CD1c-positive myeloid dendritic cell (primary cell): ENCODE measurements around the gene STRIP2.
"Not testable (repeated sequence)": the region's sequence is repeated elsewhere in the genome, so short reads cannot be mapped to it uniquely, and the experiment has no call there.

Source experiments
- DNase-seq: peaks from one replicate; pipeline ENCODE4 v3.0.0-alpha.2; 2016; ENCODE audit errors: extremely low spot score

STRIP2 gene

GRCh38 chr7:129422727-129423126 is 11.5 kb upstream of the STRIP2 start:
- DNase-seq: no peak

GRCh38 chr7:129423700-129424410 is 10.4 kb upstream of the STRIP2 start:
- no peak for DNase-seq

GRCh38 chr7:129426482-129426881 is 7.8 kb upstream of the STRIP2 start:
- no peak for DNase-seq

- no peak for DNase-seq
Measured at GRCh38 chr7:129427526-129428045, 6.6 kb upstream of the STRIP2 start.

GRCh38 chr7:129431911-129432643 is 2.2 kb upstream of the STRIP2 start:
- no peak for DNase-seq

DNA sequence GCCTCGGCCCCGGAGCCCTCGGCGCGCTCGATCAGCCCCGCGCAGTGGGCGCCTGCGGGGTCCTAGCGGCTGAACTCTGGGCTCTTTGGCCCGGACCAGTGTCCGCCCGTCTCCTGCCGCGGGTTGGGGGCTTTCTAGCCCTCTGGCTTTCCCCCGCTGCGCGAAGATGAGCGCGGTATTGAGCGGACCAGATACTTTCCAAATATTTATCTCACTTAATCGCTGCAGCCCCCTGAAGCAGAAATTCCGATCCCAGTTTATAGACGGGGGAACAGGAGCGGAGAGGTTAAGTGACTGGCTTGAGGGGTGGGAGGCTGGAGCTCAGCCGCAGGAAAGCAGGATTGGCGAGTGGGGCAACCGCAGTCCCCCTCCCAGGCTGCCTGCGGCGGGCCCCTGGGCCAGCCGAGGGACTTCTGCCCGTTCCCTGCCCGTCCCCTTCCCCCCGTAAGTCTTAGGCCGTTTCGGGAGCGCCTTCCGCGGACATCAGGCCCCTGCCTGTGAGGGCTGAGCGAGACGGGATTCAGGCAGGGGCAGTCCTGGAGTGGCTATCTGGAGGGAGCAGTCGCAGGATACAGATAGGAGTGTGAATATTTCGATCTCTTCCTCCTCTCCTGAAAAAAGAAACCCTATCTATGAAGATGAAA is 565 bp downstream of the STRIP2 start:
- DNase-seq: peak; percentile 3

DNA sequence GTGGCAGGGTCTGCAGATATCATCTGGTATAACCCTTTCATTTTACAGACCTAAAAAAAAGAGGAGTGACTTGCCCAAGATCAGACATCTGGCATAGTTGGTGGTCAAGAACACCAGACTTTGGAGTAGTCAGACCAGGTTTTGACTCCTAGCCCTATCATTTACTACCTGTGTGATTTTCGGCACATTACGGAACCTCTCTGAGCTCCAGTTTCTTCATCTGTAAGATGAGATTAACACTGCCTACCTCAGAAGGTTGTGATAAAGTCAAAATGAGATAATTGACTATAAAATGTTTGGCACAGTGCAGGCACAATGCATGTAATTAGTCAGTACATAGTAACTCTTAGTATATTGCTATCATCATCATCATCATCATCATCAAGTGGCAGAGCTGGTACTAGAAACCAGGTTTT is 1.2 kb downstream of the STRIP2 start:
- no peak for DNase-seq

DNA sequence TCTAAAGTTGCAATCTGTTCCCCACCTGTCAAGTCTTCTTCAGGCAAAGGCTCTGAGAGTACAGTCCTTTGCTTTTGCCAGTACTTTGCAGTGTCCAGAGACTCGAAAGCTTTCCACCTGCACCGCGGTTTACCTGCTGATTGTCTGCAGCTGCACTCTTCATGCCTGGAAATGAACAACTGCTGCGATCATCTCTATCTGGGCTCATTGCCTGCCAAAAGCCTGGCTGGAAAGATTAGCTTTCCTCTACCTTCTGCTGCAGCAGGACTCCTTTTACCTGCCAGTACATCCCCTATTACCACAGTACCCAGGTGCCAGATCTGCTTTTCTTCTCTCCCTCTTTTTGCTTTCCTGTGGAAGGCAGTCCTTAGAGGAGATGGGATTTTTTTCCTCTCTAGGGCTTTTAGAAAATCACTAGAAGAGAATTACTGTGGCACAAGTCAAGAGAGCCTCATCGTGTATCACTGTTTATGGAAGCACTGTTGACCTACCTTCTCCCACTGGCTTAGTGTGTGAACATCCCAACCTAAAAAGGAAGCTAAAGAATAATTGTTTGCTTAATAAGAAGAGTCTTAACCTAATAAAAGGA is 2.2 kb downstream of the STRIP2 start:
- DNase-seq: no peak

- DNase-seq: no peak
Measured at GRCh38 chr7:129437190-129437589, 3.0 kb downstream of the STRIP2 start.

DNA sequence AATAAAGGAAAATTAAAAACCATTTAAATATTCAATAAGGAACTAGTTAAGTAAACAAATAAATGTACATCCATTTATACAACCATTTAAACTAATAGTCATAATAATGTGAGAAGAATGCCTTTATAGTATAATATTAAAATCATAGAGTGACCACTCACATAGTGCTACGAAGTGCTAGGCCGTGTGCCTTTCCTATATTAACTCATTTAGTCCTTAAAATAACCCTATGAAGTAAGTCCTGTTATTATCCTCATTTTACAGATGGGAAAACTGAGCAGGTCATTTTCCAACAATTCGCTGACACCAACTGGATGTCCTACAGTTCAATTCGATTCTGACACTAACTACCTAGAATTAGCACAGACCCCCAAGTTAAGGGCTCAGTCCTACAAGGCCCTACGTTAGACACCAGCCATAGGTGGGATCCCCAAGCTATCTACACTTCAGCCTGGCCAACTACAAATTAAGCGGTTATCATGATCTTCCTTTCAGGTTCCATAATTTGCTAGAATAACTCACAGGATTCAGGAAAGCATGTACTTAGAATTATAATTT is 4.1 kb downstream of the STRIP2 start:
- no peak for DNase-seq

- DNase-seq: peak; percentile 59
Measured at GRCh38 chr7:129438839-129439651, 4.8 kb downstream of the STRIP2 start.

DNA sequence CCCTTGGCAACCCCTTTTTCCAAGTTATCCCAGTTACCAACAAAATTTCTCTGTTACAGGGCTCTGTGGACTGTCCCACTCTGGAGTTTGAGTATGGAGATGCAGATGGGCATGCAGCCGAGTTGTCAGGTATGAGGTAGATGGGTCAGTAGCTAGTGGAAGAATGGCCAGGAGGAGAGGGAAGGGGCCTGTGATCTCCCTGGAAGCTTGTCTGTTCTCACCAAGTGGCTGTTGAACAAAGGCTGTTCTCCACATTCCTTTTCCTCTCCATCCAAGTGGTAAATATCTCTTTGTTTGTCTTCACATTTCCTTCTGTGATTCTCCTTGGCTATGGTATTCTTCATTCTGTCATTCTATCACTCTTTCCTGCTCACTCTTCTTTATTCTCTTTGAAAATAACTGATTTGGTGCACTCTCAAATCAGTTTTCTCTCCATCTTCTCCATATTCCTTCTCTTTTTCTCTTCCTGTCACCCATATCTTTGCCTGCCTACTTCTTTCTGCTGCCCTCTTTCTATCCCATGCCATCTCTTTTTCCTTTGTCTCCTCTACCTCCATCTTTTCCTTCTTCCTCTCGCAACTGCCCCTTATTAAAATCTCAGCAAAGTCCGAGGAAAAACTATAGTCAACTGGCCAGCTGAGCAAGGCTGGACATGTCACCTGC is 5.9 kb downstream of the STRIP2 start:
- DNase-seq: no peak

GRCh38 chr7:129443612-129444011 is 9.4 kb downstream of the STRIP2 start:
- DNase-seq: no peak

DNA sequence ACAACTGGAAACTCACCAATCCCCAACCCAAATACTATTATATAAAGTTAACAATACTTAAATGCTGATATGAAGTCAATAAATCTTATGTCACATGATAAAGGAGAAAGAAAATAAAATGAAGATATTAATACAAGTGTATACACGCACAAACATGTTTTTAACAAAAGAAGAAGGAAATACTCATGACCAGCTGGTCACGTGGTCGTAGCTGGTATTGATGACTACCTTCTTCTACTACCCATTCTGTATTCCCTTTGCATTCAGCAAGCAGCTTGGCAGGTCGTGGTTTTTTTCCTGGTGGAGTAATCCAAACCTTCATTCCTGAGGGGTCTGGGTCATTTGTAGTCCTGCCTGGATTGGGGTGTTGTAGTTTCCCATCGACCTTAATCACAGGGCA is 10.5 kb downstream of the STRIP2 start:
- DNase-seq: not testable (repeated sequence)

- DNase-seq: not testable (repeated sequence)
Measured at GRCh38 chr7:129446925-129447324, 12.7 kb downstream of the STRIP2 start.

GRCh38 chr7:129447445-129447844 is 13.2 kb downstream of the STRIP2 start:
- DNase-seq: not testable (repeated sequence)

DNA sequence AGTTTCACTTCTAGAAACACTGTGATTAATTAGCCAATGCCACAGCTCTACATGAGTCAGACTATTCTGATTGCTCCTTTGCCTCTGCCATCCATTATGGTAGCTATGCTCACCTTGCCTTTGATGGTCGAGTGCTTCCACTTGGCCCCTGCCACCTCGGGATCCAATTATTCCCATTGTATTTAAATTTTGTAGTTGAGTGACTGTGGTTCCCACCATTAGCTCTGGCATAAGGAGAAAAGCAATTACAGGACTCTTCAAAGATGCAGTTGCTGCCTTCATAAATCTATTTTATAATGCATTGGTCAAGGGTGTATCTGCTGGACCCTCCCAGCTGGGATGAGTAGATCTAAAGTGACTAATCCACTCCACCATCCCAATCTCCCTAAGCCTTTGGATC is 14.4 kb downstream of the STRIP2 start:
- DNase-seq: not testable (repeated sequence)

- no peak for DNase-seq
Measured at GRCh38 chr7:129450295-129450694, 16.1 kb downstream of the STRIP2 start.

DNA sequence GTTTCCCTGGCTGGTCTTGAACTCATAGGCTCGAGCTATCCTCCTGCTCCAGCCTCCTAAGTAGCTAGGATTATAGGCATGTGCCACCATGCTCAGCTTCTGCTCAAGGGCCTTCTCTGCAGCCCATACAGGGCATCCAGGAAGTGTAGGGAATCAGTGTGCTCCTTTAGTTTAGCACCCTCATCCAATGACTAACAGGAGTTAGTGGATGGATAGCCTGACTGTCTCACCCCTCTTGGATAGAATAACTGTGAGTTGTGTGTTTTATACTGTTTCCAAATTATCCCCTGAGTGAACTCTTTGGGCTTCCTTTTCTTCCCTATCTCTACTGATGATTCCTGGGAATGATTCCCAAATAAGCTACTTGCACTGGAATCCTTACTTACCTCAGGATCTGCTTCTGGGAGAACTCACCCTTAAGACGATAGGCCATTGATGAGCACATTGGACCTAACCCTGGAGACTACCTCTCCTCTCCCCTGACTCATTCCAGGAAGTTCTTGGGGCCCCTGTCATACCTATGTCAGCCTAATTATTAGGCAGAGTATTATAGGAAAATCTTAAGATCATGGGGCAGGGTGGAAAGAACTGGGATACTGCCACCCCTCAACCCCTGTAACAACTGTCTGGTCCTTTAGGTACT is 18.5 kb downstream of the STRIP2 start:
- no peak for DNase-seq
